Loucy (cell line): ENCODE results near the gene TRHDE.

Experiments used
- H2AFZ ChIP-seq: fragments of 200-600 bp; sonication (generic); 2 replicates; pipeline ENCODE4 v1.6.0; 2016; ENCODE audit warnings: antibody characterized with exemption, mild to moderate bottlenecking, low read length, moderate library complexity
- H3F3A ChIP-seq: fragments of 200-600 bp; 2 replicates; pipeline ENCODE4 v1.6.0; 2016; ENCODE audit warnings: antibody characterized with exemption, low read depth, mild to moderate bottlenecking
- H3K27me3 ChIP-seq: fragments of 200-600 bp; sonication (generic); 2 replicates; pipeline ENCODE4 v1.6.1; 2014; ENCODE audit warnings: low read length, mild to moderate bottlenecking; ENCODE audit not compliant: insufficient read depth, poor library complexity, severe bottlenecking
- H3K36me3 ChIP-seq: fragments of 200-600 bp; sonication (generic); 2 replicates; pipeline ENCODE4 v1.6.1; 2016; ENCODE audit warnings: low read length; ENCODE audit not compliant: insufficient read depth
- H3K4me1 ChIP-seq: fragments of 200-600 bp; sonication (generic); 2 replicates; pipeline ENCODE4 v1.5.1; 2014; ENCODE audit warnings: low read length, mild to moderate bottlenecking; ENCODE audit not compliant: insufficient read depth, poor library complexity, severe bottlenecking
- H3K4me2 ChIP-seq: fragments of 200-600 bp; sonication (generic); 2 replicates; pipeline ENCODE4 v1.6.0; 2014; ENCODE audit warnings: antibody characterized with exemption, low read length, low read depth, mild to moderate bottlenecking; ENCODE audit not compliant: poor library complexity, severe bottlenecking
- H3K4me3 ChIP-seq: fragments of 200-600 bp; sonication (generic); 2 replicates; pipeline ENCODE4 v1.5.1; 2014; ENCODE audit warnings: low read length, mild to moderate bottlenecking, mixed read lengths; ENCODE audit not compliant: poor library complexity, severe bottlenecking
- H3K79me2 ChIP-seq: fragments of 200-600 bp; sonication (generic); 2 replicates; pipeline ENCODE4 v1.6.1; 2014; ENCODE audit warnings: low read length; ENCODE audit not compliant: insufficient read depth
- H3K9ac ChIP-seq: fragments of 200-600 bp; sonication (generic); 2 replicates; pipeline ENCODE4 v1.6.0; 2014; ENCODE audit warnings: mild to moderate bottlenecking, low read depth, low read length, moderate library complexity; ENCODE audit not compliant: poor library complexity, severe bottlenecking
- H3K9me2 ChIP-seq: fragments of 200-600 bp; sonication (generic); replicated peaks from 2 replicates; pipeline ENCODE4 v1.6.1; 2016; ENCODE audit warnings: low read depth, low read length, mixed read lengths
- H3K9me3 ChIP-seq: fragments of 200-600 bp; sonication (generic); 2 replicates; pipeline ENCODE4 v1.6.1; 2014; ENCODE audit warnings: mild to moderate bottlenecking, antibody characterized with exemption, low read length, low read depth; ENCODE audit not compliant: insufficient read depth
- H4K20me1 ChIP-seq: fragments of 200-600 bp; sonication (generic); 2 replicates; pipeline ENCODE4 v1.6.0; 2014; ENCODE audit warnings: antibody characterized with exemption, low read length, mild to moderate bottlenecking; ENCODE audit not compliant: insufficient read depth, poor library complexity, severe bottlenecking
- EZH2phosphoT487 ChIP-seq: fragments of 200-600 bp; IDR thresholded peaks from 2 replicates; pipeline ENCODE4 v1.6.1; 2018; ENCODE audit warnings: antibody characterized with exemption, mild to moderate bottlenecking, moderate library complexity, borderline replicate concordance
- TF ChIP-seq, protein P1 (sequence below): fragments of 200-600 bp; sonication (generic); conservative IDR thresholded peaks from 2 replicates; pipeline ENCODE4 v1.5.1; 2014; ENCODE audit warnings: mild to moderate bottlenecking, antibody characterized with exemption, low read length

Gene TRHDE

DNA sequence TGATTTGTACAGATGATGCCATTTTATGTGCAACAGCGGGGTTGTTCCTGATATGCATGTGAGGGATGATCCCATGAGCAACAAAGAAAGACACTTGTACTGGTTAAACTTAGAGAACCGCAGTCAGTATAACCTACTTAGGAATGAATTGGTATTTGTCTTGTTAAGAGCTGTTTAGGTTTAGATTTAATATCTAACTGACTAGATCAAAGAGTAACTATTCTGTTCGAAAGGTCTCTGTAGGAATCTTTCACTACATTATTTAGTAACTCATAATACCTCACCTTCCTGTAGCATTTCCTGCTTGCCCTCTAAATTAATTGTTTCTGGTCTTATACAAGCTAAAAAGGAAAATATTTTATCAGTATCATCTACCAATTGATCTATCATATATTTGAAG is 350.4 kb downstream of the TRHDE start:
- Histone ChIP-seq H3K27me3 (no peaks in the 10 kb centered on the region), H3K9ac (no peak overlapping the region), H3K4me3 (no peak overlapping the region), H3K4me1 (no peaks in the 10 kb centered on the region), H3K9me2 (no peaks in the 10 kb centered on the region), H3K36me3 (no peaks in the 10 kb centered on the region), H2AFZ (no peak overlapping the region), H3K79me2 (no peaks in the 10 kb centered on the region), H3K9me3 (no peaks in the 10 kb centered on the region), H3F3A (no peaks in the 10 kb centered on the region), H4K20me1 (no peaks in the 10 kb centered on the region), H3K4me2 (no peak overlapping the region)
- no peak for TF ChIP-seq EZH2phosphoT487
- TF ChIP-seq, protein P1, sequence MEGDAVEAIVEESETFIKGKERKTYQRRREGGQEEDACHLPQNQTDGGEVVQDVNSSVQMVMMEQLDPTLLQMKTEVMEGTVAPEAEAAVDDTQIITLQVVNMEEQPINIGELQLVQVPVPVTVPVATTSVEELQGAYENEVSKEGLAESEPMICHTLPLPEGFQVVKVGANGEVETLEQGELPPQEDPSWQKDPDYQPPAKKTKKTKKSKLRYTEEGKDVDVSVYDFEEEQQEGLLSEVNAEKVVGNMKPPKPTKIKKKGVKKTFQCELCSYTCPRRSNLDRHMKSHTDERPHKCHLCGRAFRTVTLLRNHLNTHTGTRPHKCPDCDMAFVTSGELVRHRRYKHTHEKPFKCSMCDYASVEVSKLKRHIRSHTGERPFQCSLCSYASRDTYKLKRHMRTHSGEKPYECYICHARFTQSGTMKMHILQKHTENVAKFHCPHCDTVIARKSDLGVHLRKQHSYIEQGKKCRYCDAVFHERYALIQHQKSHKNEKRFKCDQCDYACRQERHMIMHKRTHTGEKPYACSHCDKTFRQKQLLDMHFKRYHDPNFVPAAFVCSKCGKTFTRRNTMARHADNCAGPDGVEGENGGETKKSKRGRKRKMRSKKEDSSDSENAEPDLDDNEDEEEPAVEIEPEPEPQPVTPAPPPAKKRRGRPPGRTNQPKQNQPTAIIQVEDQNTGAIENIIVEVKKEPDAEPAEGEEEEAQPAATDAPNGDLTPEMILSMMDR: no peak

DNA sequence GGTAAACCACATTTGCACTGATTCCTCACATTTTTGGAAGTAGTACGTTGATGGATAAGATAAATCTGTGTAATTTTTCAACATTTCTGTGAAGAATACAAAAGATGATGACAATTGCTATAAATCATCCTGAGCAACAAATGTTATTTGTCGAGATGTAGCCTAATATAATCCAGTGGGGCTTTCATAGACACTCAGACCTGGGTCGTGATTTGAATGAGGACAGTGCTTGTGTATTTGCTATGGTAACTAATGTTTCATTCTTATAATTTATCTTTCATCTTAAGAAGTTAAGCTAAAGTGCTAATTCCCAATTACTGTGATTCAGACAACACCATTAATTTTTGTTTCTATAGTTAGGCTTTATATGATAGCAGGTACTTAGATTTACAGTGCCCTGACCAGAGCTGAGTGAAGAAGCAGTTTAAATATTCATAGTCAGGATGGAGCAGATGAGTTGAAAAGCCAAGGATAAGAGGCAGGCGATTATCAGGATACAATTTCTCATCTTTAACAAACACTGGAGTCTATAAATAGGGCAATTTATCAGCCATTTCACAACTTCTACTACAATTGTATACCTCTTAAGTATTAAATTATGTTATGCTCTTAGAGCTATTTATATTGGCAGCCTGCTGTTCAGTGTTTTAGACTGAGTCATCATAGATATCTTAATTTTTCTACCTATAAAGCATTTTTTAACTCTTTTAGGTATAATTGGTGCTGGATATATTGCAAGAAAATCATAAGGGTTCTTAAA is 359.9 kb downstream of the TRHDE start:
- no peak overlapping the region for H3K9ac ChIP-seq
- TF ChIP-seq, protein P1: no peak
- TF ChIP-seq EZH2phosphoT487: no peak

DNA sequence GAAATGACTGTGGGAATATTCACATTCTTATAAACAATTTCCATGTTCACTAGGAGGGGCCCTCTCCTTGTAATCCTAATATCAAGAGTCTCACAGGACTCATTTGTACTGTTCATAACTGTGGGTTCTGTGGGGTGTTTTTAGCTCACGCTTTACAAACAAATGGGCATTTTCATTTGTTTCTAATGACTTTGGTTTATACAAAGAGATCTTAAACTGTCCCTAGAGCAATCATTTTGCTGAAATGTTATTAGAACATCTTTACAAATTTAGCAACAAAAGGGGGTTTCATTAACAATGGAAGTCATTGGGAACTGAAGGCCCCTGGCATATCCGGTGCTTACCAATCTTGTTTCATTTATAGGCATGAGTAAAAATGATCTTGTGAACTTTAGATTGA is 370.5 kb downstream of the TRHDE start:
- Histone ChIP-seq H3K4me1 (no peaks in the 10 kb centered on the region), H3K9me3 (no peaks in the 10 kb centered on the region), H3F3A (no peaks in the 10 kb centered on the region), H3K9me2 (no peaks in the 10 kb centered on the region), H3K27me3 (no peaks in the 10 kb centered on the region), H3K4me3 (no peak overlapping the region), H3K4me2 (no peak overlapping the region), H3K36me3 (no peaks in the 10 kb centered on the region), H4K20me1 (no peaks in the 10 kb centered on the region), H3K9ac (no peak overlapping the region), H2AFZ (no peak overlapping the region), H3K79me2 (no peaks in the 10 kb centered on the region)
- TF ChIP-seq EZH2phosphoT487: no peak
- TF ChIP-seq, protein P1: no peak

More for the DNA sequence above, 359.9 kb downstream of the TRHDE start:
- no peaks in the 10 kb centered on the region for H3K27me3 ChIP-seq
- no peaks in the 10 kb centered on the region for H3K4me1 ChIP-seq
- H3K36me3 ChIP-seq: no peaks in the 10 kb centered on the region
- H3F3A ChIP-seq: no peaks in the 10 kb centered on the region
- H2AFZ ChIP-seq: no peak overlapping the region
- no peaks in the 10 kb centered on the region for H4K20me1 ChIP-seq
- no peak overlapping the region for H3K4me2 ChIP-seq
- no peaks in the 10 kb centered on the region for H3K9me2 ChIP-seq
- H3K4me3 ChIP-seq: no peak overlapping the region
- H3K9me3 ChIP-seq: no peaks in the 10 kb centered on the region
- H3K79me2 ChIP-seq: no peaks in the 10 kb centered on the region
